Neural progenitor cell (in vitro differentiated cells): ENCODE results near the gene TMED7.

Experiments
- EZH2 ChIP-seq: fragments of 200-600 bp; sonication (generic); IDR thresholded peaks from 2 replicates; pipeline ENCODE4 v1.6.1; 2017; ENCODE audit warnings: antibody characterized with exemption, mild to moderate bottlenecking, moderate library complexity
- TF ChIP-seq, protein P1 (sequence below): fragments of 200-600 bp; sonication (generic); IDR thresholded peaks from 2 replicates; pipeline ENCODE4 v1.5.1; 2017; ENCODE audit warnings: antibody characterized with exemption, mild to moderate bottlenecking

DNA sequence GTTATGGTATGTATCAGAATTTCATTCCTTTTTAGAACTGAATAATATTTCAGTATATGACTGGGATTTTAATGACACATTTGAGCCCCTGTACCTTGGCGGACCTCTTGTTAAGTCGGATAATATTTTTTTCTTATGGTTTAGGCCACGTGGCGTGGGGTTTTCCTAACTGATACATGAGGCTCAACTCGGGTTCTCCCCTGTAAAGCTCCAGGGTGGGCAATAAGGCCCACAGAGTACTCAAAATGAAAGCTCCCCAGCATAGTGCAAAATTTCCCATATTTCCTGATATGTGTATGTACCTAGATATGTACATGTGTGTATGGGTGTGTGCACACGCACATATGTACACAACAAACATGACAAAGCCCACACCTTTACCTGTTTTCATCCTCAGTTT, 48.1 kb downstream of the TMED7 start:
- TF ChIP-seq, protein P1, sequence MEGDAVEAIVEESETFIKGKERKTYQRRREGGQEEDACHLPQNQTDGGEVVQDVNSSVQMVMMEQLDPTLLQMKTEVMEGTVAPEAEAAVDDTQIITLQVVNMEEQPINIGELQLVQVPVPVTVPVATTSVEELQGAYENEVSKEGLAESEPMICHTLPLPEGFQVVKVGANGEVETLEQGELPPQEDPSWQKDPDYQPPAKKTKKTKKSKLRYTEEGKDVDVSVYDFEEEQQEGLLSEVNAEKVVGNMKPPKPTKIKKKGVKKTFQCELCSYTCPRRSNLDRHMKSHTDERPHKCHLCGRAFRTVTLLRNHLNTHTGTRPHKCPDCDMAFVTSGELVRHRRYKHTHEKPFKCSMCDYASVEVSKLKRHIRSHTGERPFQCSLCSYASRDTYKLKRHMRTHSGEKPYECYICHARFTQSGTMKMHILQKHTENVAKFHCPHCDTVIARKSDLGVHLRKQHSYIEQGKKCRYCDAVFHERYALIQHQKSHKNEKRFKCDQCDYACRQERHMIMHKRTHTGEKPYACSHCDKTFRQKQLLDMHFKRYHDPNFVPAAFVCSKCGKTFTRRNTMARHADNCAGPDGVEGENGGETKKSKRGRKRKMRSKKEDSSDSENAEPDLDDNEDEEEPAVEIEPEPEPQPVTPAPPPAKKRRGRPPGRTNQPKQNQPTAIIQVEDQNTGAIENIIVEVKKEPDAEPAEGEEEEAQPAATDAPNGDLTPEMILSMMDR: no peak
- no peak for TF ChIP-seq EZH2
